SK-N-SH (cell line): ENCODE results near the gene NFIX. TPM values are rescaled to one million over a fixed set of nuclear protein-coding genes. Genes with fewer than 3 reads are reported as not detected.
A peak's percentile ranks its signal among the peaks of the same experiment; 100 is the strongest.
"Not testable (repeated sequence)": the region's sequence is repeated elsewhere in the genome, so short reads cannot be mapped to it uniquely, and the experiment has no call there.

Source experiments
- CTCF ChIA-PET: fragments of 300-600, 350-600 bp; formaldehyde crosslinking; extraction: SDS; loops from one replicate; lab custom pipeline; 2021; lab: Yijun Ruan, JAX
- POLR2A ChIA-PET: fragments of 350-600 bp; sonication (Branson Sonifier 250); formaldehyde crosslinking; extraction: SDS; loops from one replicate; lab custom pipeline; 2020; ENCODE audit warnings: antibody characterized with exemption, inconsistent platforms; lab: Yijun Ruan, JAX
- DNase-seq: peaks from one replicate; pipeline ENCODE4 v3.0.0; 2012
- H2AFZ ChIP-seq: fragments of 200-600 bp; sonication (generic); 2 replicates; pipeline ENCODE4 v1.8.1; 2016; ENCODE audit warnings: antibody characterized with exemption, mild to moderate bottlenecking, low read depth
- H3F3A ChIP-seq: fragments of 200-600 bp; sonication (generic); replicated peaks from 2 replicates; pipeline ENCODE3; 2016; ENCODE audit warnings: antibody characterized with exemption, mild to moderate bottlenecking; ENCODE audit not compliant: insufficient read depth
- H3K27ac ChIP-seq, 2 experiments: fragments of 200-500 bp in 1 of 2; fragments of 200-600 bp in 1 of 2; sonication (Bioruptor generic) in 1 of 2; sonication (generic), shearing (Covaris generic) in 1 of 2; 2 replicates each; pipeline versions ENCODE4 v1.5.1 to v1.6.1; 2014 to 2016; ENCODE audit warnings: low read depth in 2 of 2, inconsistent platforms in 1 of 2, low read length in 1 of 2, mild to moderate bottlenecking in 1 of 2, mixed read lengths in 1 of 2
- H3K27me3 ChIP-seq: fragments of 200-600 bp; sonication (generic), shearing (Covaris generic); 2 replicates; pipeline ENCODE4 v1.6.1; 2016; ENCODE audit warnings: mixed run types; ENCODE audit not compliant: insufficient read depth
- H3K36me3 ChIP-seq, 2 experiments: fragments of 200-500 bp in 1 of 2; fragments of 200-600 bp in 1 of 2; sonication (Bioruptor generic) in 1 of 2; sonication (generic) in 1 of 2; replicated peaks in 1 of 2; 2 replicates each; pipeline versions ENCODE3 to v1.5.1; 2014 to 2016; ENCODE audit warnings: low read length in 1 of 2, mild to moderate bottlenecking in 1 of 2; ENCODE audit not compliant: insufficient read depth in 2 of 2, control insufficient read depth in 1 of 2
- H3K4me1 ChIP-seq, 2 experiments: fragments of 200-500 bp in 1 of 2; fragments of 200-600 bp in 1 of 2; sonication (Bioruptor generic) in 1 of 2; sonication (generic), shearing (Covaris generic) in 1 of 2; 2 replicates each; pipeline versions ENCODE4 v1.5.1 to v1.6.1; 2014 to 2016; ENCODE audit warnings: low read depth in 1 of 2, low read length in 1 of 2, mixed run types in 1 of 2; ENCODE audit not compliant: insufficient read depth in 2 of 2, control insufficient read depth in 1 of 2
- H3K4me2 ChIP-seq: fragments of 200-600 bp; sonication (generic), shearing (Covaris generic); 2 replicates; pipeline ENCODE4 v1.6.1; 2017; ENCODE audit warnings: mixed run types
- H3K4me3 ChIP-seq, 2 experiments: fragments of 200-500 bp in 1 of 2; fragments of 200-600 bp in 1 of 2; sonication (Bioruptor generic) in 1 of 2; sonication (generic), shearing (Covaris generic) in 1 of 2; 2 replicates each; pipeline versions ENCODE4 v1.5.1 to v1.8.1; 2014 to 2016; ENCODE audit warnings: low read depth in 2 of 2, inconsistent platforms in 1 of 2, low read length in 1 of 2, mild to moderate bottlenecking in 1 of 2, mixed read lengths in 1 of 2, moderate library complexity in 1 of 2
- H3K79me2 ChIP-seq: fragments of 200-600 bp; sonication (generic); 2 replicates; pipeline ENCODE4 v1.8.1; 2017; ENCODE audit warnings: mild to moderate bottlenecking; ENCODE audit not compliant: insufficient read depth
- H3K9ac ChIP-seq: fragments of 200-600 bp; sonication (generic); 2 replicates; pipeline ENCODE4 v1.6.1; 2017; ENCODE audit warnings: mixed run types
- H3K9me2 ChIP-seq: fragments of 200-600 bp; sonication (generic); 2 replicates; pipeline ENCODE4 v1.6.1; 2017; ENCODE audit warnings: mixed run types
- H3K9me3 ChIP-seq: fragments of 200-600 bp; sonication (generic); 2 replicates; pipeline ENCODE4 v1.6.1; 2017; ENCODE audit warnings: mixed run types, mild to moderate bottlenecking, moderate library complexity
- H4K20me1 ChIP-seq: fragments of 200-600 bp; sonication (generic); 2 replicates; pipeline ENCODE4 v1.6.1; 2017; ENCODE audit warnings: mild to moderate bottlenecking, mixed run types; ENCODE audit not compliant: insufficient read depth
- ELF1 ChIP-seq: IDR thresholded peaks from 2 replicates; pipeline ENCODE4 v1.4.0; 2012
- EP300 ChIP-seq, 2 experiments: IDR thresholded peaks; 2 replicates each; pipeline versions ENCODE4 v1.4.0 to v1.6.1; 2012; ENCODE audit warnings: borderline replicate concordance in 1 of 2, low read depth in 1 of 2, low read length in 1 of 2
- EZH2phosphoT487 ChIP-seq: fragments of 200-600 bp; sonication (generic); IDR thresholded peaks from 2 replicates; pipeline ENCODE4 v1.6.1; 2017; ENCODE audit warnings: low read depth, mixed run types, mild to moderate bottlenecking, antibody characterized with exemption, moderate library complexity, borderline replicate concordance
- FOXM1 ChIP-seq: IDR thresholded peaks from 2 replicates; pipeline ENCODE4 v1.4.0; 2012; ENCODE audit warnings: low read depth, mild to moderate bottlenecking
- GABPA ChIP-seq: IDR thresholded peaks from 2 replicates; pipeline ENCODE4 v1.4.0; 2012; ENCODE audit warnings: low read depth, mild to moderate bottlenecking
- GATA2 ChIP-seq: sonication (generic); formaldehyde crosslinking; IDR thresholded peaks from 2 replicates; pipeline ENCODE4 v1.5.0; 2020; ENCODE audit warnings: mild to moderate bottlenecking, missing genetic modification reagents
- JUND ChIP-seq: IDR thresholded peaks from 2 replicates; pipeline ENCODE4 v1.4.0; 2012
- MEF2A ChIP-seq: IDR thresholded peaks from 2 replicates; pipeline ENCODE4 v1.4.0; 2012; ENCODE audit warnings: low read depth, borderline replicate concordance
- MXI1 ChIP-seq: IDR thresholded peaks from 2 replicates; pipeline ENCODE4 v1.6.1; 2012; ENCODE audit warnings: mild to moderate bottlenecking, low read depth, low read length, improper control_type of control experiment
- NFIC ChIP-seq: IDR thresholded peaks from 2 replicates; pipeline ENCODE4 v1.4.0; 2012; ENCODE audit warnings: borderline replicate concordance
- NRF1 ChIP-seq: IDR thresholded peaks from 2 replicates; pipeline ENCODE4 v1.6.1; 2012; ENCODE audit warnings: low read depth, mild to moderate bottlenecking, low read length
- POLR2AphosphoS5 ChIP-seq: IDR thresholded peaks from 2 replicates; pipeline ENCODE4 v1.6.1; 2012; ENCODE audit warnings: low read depth, low read length
- RAD21 ChIP-seq: IDR thresholded peaks from 2 replicates; pipeline ENCODE4 v1.6.1; 2012; ENCODE audit warnings: mild to moderate bottlenecking, low read length
- RCOR1 ChIP-seq: fragments of 150-350 bp; IDR thresholded peaks from 2 replicates; pipeline ENCODE4 v1.6.1; 2017; ENCODE audit warnings: antibody characterized with exemption, low read length
- SIN3A ChIP-seq: IDR thresholded peaks from 2 replicates; pipeline ENCODE4 v1.6.1; 2012; ENCODE audit warnings: low read depth, mild to moderate bottlenecking, low read length, moderate library complexity, borderline replicate concordance
- SMC3 ChIP-seq: IDR thresholded peaks from 2 replicates; pipeline ENCODE4 v1.6.1; 2012; ENCODE audit warnings: low read depth, low read length, improper control_type of control experiment
- USF1 ChIP-seq: IDR thresholded peaks from 2 replicates; pipeline ENCODE4 v1.4.0; 2012; ENCODE audit warnings: low read depth, borderline replicate concordance
- YY1 ChIP-seq: IDR thresholded peaks from 2 replicates; pipeline ENCODE4 v1.4.0; 2012; ENCODE audit warnings: low read depth, mild to moderate bottlenecking
- WGBS: methylation state at CpG from one replicate; pipeline ENCODE4 v1.1.6; 2017; ENCODE audit warnings: low lambda C conversion rate; 5-methylcytosine and 5-hydroxymethylcytosine counted together
- polyA plus RNA-seq, 3 experiments: library from polyadenylated mRNA; depleted of rRNA; stranded (reverse); fragments of >200 nt; gene quantifications; 2 replicates each; pipeline ENCODE4 v1.2.3, GENCODE V29; 2012
- TF ChIP-seq, protein P1 (sequence below): fragments of 150-350 bp; IDR thresholded peaks from 2 replicates; pipeline ENCODE4 v1.6.1; 2017; ENCODE audit warnings: antibody characterized with exemption, low read length, low read depth, borderline replicate concordance
- TF ChIP-seq, protein P2 (sequence below): fragments of 200-600 bp; sonication (generic); IDR thresholded peaks from 2 replicates; pipeline ENCODE4 v1.6.1; 2017; ENCODE audit warnings: antibody characterized with exemption, mild to moderate bottlenecking, moderate library complexity

The NFIX gene
- polyA plus RNA-seq, 1 of the 3 experiments (the other 2 are of a cell fraction), result 14.8 TPM

DNA sequence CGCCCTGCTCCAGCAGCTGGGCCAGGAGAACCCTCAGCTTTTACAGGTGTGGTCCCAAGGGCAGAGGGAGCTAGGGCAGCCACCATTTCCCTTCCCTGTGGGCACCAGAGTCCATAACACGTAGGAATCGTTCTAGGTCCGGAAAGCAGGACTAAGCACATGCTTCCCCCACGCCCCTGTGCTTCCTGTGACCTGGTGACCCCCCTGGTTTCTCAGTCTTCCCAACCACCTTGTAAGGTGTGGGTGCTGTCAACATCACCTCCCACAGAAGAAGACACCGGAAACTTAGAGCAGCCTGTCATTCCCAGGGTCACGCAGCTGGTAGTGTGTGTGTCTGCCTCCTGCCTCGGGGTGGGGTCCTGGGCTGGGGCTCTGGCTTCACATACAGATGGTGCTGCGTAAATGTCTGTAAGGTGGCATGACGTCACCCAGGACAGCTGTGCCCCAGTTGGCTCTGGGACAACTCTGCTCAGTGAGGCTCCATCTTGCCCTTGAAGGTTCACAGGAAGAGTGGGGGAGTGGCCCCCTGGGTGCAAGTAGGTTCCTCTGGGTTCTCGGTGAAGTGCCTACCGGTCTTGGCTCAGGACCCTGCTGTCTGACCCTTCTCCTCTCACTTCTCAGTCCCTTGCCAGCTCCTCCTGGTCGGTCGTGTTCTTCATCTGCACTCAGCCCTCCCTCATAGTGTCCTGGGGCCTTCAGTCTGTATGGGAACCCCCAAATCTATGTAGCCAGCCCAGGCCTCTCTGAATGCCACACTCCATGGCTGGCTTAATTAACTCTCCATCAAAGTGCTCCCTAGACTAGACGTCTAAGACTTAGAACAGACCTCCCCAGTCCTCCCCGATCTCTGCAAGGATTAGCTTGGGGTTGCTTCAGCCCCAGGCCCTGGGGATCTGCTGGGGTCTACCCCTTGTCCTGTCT, 45.7 kb upstream of the NFIX start:
- Histone ChIP-seq H3K9ac (no peak overlapping the region), H3K79me2 (peaks cover 58% of the 10 kb centered on the region), H3K4me1 (peaks cover 27 to 40% of the 10 kb centered on the region in 2 experiments), H3K27ac (peak overlapping the region in 1 of 2 experiments; percentile 97; a peak in 2 of 4 replicates), H3F3A (peaks cover 57% of the 10 kb centered on the region), H3K27me3 (no peaks in the 10 kb centered on the region), H3K9me3 (no peaks in the 10 kb centered on the region), H3K36me3 (peaks cover 32 to 44% of the 10 kb centered on the region in 2 experiments), H3K4me2 (no peak overlapping the region), H2AFZ (no peak overlapping the region), H3K4me3 (no peak overlapping the region), H3K9me2 (no peaks in the 10 kb centered on the region), H4K20me1 (peaks cover 8% of the 10 kb centered on the region)
- no peak for TF ChIP-seq MXI1
- TF ChIP-seq SIN3A, result no peak
- no peak for TF ChIP-seq SMC3
- TF ChIP-seq YY1, result no peak
- TF ChIP-seq RCOR1, result no peak
- no peak for TF ChIP-seq ELF1
- TF ChIP-seq NFIC, result no peak
- no peak for TF ChIP-seq EP300 (IDR thresholded peaks at IDR 0.05; ENCODE audit: borderline replicate concordance in 1 of 2, low read depth in 1 of 2, low read length in 1 of 2)
- no peak for TF ChIP-seq USF1
- TF ChIP-seq, protein P1, sequence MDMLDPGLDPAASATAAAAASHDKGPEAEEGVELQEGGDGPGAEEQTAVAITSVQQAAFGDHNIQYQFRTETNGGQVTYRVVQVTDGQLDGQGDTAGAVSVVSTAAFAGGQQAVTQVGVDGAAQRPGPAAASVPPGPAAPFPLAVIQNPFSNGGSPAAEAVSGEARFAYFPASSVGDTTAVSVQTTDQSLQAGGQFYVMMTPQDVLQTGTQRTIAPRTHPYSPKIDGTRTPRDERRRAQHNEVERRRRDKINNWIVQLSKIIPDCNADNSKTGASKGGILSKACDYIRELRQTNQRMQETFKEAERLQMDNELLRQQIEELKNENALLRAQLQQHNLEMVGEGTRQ, result no peak
- no peak for TF ChIP-seq EZH2phosphoT487
- TF ChIP-seq POLR2AphosphoS5, result no peak
- TF ChIP-seq, protein P2, sequence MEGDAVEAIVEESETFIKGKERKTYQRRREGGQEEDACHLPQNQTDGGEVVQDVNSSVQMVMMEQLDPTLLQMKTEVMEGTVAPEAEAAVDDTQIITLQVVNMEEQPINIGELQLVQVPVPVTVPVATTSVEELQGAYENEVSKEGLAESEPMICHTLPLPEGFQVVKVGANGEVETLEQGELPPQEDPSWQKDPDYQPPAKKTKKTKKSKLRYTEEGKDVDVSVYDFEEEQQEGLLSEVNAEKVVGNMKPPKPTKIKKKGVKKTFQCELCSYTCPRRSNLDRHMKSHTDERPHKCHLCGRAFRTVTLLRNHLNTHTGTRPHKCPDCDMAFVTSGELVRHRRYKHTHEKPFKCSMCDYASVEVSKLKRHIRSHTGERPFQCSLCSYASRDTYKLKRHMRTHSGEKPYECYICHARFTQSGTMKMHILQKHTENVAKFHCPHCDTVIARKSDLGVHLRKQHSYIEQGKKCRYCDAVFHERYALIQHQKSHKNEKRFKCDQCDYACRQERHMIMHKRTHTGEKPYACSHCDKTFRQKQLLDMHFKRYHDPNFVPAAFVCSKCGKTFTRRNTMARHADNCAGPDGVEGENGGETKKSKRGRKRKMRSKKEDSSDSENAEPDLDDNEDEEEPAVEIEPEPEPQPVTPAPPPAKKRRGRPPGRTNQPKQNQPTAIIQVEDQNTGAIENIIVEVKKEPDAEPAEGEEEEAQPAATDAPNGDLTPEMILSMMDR, result no peak
- TF ChIP-seq GATA2 (CRISPR knock-in tag), result no peak
- no peak for TF ChIP-seq NRF1
- no peak for TF ChIP-seq GABPA
- no peak for TF ChIP-seq MEF2A
- TF ChIP-seq FOXM1, result no peak
- no peak for TF ChIP-seq JUND
- no peak for TF ChIP-seq RAD21
- no peak for DNase-seq
- ChIA-PET CTCF (interaction anchor here (0.7 to 2.2 kb wide), 5 partner anchors 11 to 144 kb away, joined by 3 to 9 read pairs (median 4); no protein-coding TSS in a partner anchor), POLR2A (no interaction called here)
- WGBS, result 93% methylated on average over 14 of the region's 16 CpGs

DNA sequence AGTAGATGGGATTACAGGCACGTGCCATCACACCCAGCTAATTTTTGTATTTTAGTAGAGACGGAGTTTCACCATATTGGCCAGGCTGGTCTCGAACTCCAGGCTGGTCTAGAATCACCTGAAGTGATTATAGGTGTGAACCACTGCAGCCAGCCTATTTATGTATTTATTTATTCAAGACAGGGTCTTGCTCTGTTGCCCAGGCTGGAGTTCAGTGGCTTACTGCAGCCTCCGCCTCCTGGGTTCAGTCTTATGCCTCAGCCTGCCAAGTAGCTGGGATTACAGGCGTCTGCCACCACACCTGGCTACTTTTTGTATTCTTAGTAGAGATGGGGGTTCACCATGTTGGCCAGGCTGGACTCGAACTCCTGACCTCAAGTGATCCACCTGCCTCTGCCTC, 43.2 kb upstream of the NFIX start:
- not testable (repeated sequence) for H3K9me3 ChIP-seq, H3K4me3 ChIP-seq, H3K27me3 ChIP-seq, DNase-seq, H2AFZ ChIP-seq, H3K9me2 ChIP-seq, H4K20me1 ChIP-seq
- H3K36me3 ChIP-seq, result peaks cover 27 to 45% of the 10 kb centered on the region in 2 experiments
- H3K9ac ChIP-seq, result peak overlapping the region; percentile 63
- H3K4me2 ChIP-seq, result peak overlapping the region; percentile 41
- WGBS, result 94% methylated on average over 6 of the region's 6 CpGs
- H3F3A ChIP-seq, result peaks cover 69% of the 10 kb centered on the region
- H3K27ac ChIP-seq, result peak overlapping the region; percentile 93 to 97
- CTCF ChIA-PET, result interaction anchor here (0.7 to 5.6 kb wide), 4 partner anchors 12 to 26 kb away, joined by 3 to 55 read pairs (median 8); no protein-coding TSS in a partner anchor
- peaks cover 71% of the 10 kb centered on the region for H3K79me2 ChIP-seq
- POLR2A ChIA-PET, result interaction anchor here (0.7 kb wide), 2 partner anchors 13 to 19 kb away, joined by 3 read pairs; no protein-coding TSS in a partner anchor
- peaks cover 32 to 46% of the 10 kb centered on the region in 2 experiments for H3K4me1 ChIP-seq
